NCI-H146 (cell line): ENCODE results near the gene METTL14.
"Not testable (repeated sequence)": the region's sequence is repeated elsewhere in the genome, so short reads cannot be mapped to it uniquely, and the experiment has no call there.

Experiments
- DNase-seq: peaks from one replicate; lab custom pipeline; 2025; lab: John Stamatoyannopoulos, UW

METTL14 gene

DNA sequence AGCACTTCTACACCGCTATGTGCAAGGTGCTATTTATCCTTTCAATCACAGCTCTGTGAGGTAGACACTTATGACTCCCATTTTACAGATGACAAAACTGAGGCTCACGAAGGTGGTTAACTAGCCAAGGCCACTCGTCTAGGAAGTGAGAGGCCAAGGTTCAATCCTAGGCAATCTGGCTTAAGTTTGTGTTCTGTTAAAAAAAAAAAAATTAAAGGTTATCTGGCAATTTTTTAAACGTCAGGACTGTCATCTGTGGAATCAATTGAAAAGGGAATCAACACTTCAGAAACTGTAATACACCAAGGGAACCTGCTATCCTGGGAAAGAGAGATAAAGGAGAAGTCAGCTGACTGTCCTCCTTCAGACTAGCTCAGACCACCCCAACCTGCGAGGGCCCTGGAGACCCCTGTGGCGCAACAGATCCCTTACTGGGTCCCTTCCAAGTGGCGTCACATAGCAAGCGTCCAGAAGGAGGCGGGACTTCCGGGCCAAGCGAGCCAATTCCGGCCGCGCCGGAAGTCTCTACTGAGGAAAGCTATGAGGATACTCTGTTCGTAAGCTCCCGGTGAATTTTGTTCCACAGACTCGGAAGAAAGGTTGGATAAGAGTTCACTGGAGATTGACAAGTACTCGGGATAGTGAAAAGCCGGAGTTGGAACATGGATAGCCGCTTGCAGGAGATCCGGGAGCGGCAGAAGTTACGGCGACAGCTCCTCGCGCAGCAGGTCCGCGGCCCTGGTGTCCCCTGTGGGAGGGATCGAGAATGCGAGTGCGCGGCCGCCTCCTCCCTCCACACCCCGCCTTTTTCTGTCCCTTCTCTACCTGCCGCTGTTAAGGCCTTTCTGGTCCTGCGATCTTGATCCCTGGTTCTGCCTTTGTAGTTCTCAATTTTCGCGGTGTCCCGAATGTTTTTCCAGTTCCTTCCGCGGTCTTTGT, at the start of gene METTL14:
Gene METTL14 (plus strand): TSS at position 520 of the 939 bp plus-strand sequence. CDS start 143 bp downstream, at position 663.
- peak; percentile 91 for DNase-seq

GRCh38 chr4:118636126-118636525, 49.1 kb upstream of the METTL14 start:
- not testable (repeated sequence) for DNase-seq

GRCh38 chr4:118664665-118665064, 20.5 kb upstream of the METTL14 start:
- DNase-seq, result peak; percentile 4

DNA sequence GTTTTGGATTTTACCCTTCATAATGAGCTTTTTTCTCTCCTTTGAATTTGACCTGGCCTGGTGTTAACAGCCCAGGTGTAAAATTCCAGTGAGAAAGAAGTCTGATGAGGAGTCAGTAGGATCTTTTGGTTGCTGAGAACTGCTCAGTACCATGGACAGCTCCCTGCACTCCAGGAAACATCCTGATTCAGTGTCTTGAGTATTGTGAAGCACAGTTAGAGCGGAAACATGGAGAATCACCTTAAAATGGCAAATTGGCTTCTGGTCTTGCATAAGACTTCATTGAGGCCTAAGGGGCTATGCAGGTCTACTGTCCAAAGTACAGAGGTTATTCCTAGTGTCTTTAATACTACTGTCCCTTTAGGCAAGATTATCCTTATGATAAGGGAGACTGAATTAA, 16.0 kb upstream of the METTL14 start:
- not testable (repeated sequence) for DNase-seq

DNA sequence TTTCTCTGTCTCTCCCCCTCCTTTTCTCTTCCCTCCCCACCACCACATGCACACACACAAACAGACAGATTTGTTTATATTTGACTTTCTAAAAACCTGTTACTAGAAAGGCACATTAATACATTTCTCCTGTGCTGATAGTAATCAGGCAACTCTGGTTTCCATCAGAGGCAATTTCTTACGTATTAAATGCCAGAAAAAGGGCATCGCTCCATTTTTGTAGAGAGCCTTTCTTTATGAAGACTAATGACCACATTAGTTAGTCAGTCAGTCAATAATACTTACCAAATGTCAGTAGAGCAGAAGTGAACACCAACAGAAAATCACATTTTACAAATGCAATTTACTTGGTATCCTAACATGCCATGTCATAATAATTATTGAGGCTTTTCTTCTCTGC, 14.2 kb upstream of the METTL14 start:
- DNase-seq, result not testable (repeated sequence)

DNA sequence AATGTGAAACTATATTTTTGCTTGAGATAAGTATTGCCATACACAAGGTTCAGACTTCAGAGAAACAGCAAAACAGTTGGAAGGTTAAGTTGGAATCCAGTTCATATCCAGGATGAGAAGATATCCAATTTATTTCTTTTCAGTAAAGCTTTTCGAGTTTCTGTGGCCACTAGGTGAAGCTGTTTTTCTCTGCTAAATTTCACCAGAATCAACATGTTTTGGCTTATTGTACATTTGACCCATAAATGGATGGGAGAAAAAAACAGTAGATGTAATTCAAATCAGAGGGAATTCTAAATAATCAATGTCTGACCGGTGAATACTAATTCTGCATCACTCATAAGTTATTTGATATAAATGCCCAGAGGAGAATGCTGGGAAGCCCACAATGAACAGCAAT, 9.1 kb upstream of the METTL14 start:
- no peak for DNase-seq

DNA sequence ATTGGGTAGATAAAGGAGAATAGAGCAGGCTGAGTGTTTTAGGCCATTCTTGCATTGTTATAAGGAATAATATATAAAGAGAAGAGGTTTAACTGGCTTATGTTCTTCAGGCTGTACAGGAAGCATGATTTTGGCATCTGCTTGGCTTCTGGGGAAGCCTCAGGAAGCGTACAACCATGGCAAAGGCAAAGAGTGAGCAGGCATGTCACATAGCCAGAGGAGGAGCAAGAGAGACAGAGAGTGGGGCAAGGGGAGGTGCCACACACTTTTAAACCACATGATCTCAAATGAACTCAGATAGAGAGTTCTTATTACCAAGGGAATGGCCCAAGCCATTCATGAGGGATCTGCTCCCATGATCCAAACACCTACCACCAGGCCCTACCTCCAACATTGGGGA, 4.4 kb upstream of the METTL14 start:
- DNase-seq, result no peak

- DNase-seq, result no peak
These were observed 2.3 kb upstream of the METTL14 start for GRCh38 chr4:118682928-118683327.

DNA sequence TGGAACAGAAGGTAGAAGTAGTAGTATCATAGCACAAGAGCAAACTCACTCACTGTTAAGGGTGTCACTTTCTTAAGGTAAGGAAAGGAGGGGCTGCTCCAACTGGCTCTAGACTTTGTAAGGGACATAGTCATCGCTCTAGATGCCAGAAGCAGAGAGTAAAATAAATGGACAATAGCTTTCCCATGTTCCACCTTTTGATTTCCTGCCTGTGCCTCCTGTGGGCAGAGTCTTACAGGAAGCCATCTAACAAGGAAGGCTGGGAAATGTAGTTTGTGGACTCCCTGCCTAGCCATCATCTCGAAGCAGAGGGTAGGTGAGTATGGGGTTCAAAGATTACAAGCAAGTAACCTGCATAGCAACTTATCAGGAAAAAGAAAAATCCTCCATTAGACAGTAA, 1.7 kb upstream of the METTL14 start:
- no peak for DNase-seq

GRCh38 chr4:118703118-118703517, 17.9 kb downstream of the METTL14 start:
- no peak for DNase-seq

DNA sequence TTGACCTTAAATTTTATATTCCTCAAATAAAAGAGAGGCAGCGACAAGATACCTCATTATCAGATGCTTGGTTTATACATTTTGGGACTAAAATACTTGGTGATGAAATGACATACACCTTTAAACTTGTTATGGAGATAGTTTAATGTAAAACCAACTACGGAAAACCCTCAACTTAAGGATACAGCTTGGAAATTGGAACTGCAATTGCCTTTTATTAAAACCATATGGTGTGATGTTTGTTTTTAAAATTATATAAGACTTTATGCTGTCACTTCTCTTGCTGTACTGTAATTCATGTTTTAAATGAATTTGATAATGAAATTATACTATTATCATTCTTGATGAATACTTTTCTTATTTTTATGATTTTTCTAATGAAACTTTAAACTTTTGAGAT, 25.9 kb downstream of the METTL14 start:
- no peak for DNase-seq

DNA sequence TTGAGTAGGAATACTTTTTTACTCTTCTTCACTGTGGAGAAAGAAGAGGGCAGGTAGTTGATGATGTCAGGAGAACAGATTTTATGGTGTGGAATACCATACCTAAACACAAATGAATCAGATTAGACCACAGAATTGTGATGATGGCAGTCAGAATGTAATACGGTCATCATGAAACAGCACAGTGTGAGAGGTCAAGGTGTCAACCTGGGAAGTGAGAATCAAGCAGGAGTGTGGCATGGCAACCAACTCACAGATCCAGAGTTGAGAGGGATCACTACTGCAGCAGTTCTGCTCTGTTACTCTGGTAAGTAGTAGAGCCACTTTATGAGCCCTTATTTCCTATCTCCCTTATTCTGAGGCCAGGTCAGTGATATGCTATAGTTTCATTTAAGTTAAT, 27.7 kb downstream of the METTL14 start:
- no peak for DNase-seq

DNA sequence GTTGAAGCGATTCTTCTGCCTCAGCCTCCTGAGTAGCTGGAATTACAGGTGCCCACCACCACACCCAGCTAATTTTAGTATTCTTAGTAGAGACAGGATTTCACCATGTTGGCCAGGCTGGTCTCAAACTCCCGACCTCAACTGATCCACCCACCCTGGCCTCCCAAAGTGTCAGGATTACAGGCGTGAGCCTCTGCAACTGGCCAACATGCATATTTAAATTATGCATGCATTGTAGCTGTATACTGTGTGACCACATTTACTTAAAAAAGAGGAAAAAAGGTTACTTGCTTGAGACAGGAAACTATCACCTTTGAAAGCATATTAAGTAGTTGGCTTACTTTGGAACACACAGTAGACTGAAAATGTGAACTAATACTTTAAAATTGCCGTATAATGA, 29.5 kb downstream of the METTL14 start:
- no peak for DNase-seq

GRCh38 chr4:118716304-118716703, 31.1 kb downstream of the METTL14 start:
- DNase-seq, result no peak

DNA sequence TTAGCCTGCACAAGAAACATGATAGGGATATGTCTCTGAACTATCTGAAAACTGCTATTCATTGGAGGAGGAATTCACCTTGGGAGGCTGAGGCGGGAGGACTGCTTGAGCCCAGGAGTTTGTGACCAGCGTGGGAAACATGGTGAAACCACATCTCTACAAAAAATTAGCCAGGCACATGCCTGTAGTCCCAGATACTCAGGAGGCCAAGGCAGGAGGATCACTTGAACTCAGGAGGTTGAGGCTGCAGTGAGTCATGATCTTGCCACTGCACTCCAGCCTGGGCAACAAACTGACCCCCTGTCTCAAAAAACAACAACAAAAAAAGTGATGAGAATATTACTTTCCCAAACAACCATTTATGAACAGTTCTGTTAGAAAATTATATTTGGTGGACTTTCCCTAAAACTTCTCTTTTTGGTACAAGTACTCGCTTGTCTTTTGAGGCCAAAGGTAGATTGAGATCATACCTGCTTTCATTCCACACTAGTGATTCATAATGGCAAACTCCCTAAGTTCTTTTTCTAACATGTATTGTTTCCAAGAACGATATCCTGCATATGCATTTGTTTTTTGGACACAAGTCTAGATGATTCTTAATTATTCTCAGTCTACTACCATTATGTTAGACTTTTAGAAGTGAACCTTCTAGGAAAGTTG, 33.4 kb downstream of the METTL14 start:
- DNase-seq, result no peak

DNA sequence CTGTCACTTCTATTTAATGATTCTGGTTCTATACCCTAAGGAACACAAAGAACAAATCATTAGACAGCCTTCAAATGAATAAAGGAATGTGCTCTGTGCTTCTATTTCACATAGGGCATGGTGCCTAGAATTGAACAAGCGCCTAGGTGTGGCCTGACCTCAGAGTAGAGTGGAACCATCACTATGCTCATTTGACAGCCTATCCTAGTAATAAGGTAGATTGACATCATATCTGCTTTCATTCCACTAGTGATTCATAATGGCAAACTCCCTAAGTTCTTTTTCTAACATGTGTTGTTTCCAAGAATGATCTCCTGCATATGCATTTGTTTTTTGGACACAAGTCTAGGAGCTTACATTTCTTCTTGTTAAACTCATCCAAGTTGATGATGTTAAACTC, 36.6 kb downstream of the METTL14 start:
- no peak for DNase-seq

GRCh38 chr4:118723369-118723768, 38.2 kb downstream of the METTL14 start:
- DNase-seq, result no peak

GRCh38 chr4:118727360-118727759, 42.2 kb downstream of the METTL14 start:
- no peak for DNase-seq

- DNase-seq, result no peak
These were observed 44.4 kb downstream of the METTL14 start for GRCh38 chr4:118729287-118730286.

DNA sequence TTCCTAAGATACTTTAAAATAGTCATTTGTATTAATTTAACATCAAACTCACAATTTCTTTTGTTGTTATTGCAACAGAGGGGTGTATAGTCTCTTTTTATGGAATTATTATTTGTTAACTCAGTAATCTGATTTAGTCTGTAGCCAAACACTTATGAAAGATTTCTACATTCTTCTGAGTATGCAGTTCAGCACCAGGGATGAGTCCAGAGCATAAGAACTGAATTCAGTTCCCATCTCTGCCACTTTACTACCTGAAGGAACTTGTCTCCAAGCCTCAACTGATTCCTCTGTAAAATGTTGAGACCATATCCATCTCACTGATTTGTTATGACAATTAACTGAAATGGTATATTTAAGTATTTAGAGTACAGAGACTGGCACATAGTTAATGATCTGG, 45.5 kb downstream of the METTL14 start:
- DNase-seq, result no peak

DNA sequence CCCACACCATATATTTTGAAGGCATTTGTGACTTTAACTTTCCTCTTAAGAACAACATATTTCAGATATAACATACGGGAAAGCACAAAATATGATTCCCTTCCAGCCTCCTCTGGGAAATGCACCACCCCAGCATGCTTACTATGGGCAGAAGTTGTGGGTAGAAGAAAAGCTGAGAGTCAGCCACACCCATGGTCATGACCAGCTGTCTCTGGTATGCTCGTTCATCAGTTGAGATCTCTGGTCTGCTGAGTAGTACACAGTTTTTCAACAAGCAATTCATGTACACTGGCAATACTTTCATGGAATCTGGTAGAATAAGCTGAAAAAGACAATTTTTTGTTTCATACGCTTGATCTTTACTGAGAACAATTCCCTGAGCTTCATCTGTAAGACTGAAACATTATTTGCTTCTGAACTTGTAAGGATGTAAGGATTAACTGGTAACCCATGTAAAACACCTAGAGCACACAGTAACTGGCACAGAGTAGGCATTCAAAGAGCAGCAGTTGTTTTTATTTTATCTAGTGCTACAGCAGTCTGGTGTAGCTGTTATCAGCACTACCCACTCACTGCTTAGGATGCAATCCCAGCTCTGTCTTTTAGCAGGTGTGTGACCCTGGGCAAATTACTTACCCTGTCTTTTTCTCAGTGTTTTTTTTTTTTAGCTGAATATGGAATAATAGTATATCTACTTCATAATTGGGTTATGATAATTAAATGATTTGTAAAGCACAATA, 47.6 kb downstream of the METTL14 start:
- no peak for DNase-seq
